Astrocyte (in vitro differentiated cells and primary cell): ENCODE data around the gene HNRNPM. TPM values are rescaled to one million over a fixed set of nuclear protein-coding genes. Genes with fewer than 3 reads are reported as not detected.
A peak's percentile ranks its signal among the peaks of the same experiment; 100 is the strongest.
"Not testable (repeated sequence)": the region's sequence is repeated elsewhere in the genome, so short reads cannot be mapped to it uniquely, and the experiment has no call there.

Source experiments
- DNase-seq: peaks from one replicate; pipeline ENCODE4 v3.0.0-alpha.2; 2010; ENCODE audit warnings: low read depth
- FAIRE-seq: peaks from 2 replicates; lab custom pipeline; 2011; peaks lifted over from hg19 to GRCh38; lab: Jason Lieb, UNC
- H2AFZ ChIP-seq: 2 replicates; pipeline ENCODE4 v1.6.0; 2012; ENCODE audit warnings: low read depth, low read length, inconsistent platforms
- H3K27ac ChIP-seq: 2 replicates; pipeline ENCODE4 v1.5.1; 2011; ENCODE audit warnings: low read depth, low read length, inconsistent platforms
- H3K27me3 ChIP-seq: 2 replicates; pipeline ENCODE4 v1.6.0; 2011; ENCODE audit warnings: low read length, inconsistent platforms; ENCODE audit not compliant: insufficient read depth
- H3K36me3 ChIP-seq: 2 replicates; pipeline ENCODE4 v1.5.1; 2011; ENCODE audit warnings: low read length, inconsistent platforms; ENCODE audit not compliant: insufficient read depth
- H3K4me1 ChIP-seq: 2 replicates; pipeline ENCODE4 v1.5.1; 2011; ENCODE audit warnings: low read length, inconsistent platforms; ENCODE audit not compliant: insufficient read depth
- H3K4me2 ChIP-seq: 2 replicates; pipeline ENCODE4 v1.6.0; 2012; ENCODE audit warnings: low read length, inconsistent platforms
- H3K4me3 ChIP-seq: 2 replicates; pipeline ENCODE4 v1.5.1; 2011; ENCODE audit warnings: low read depth, mild to moderate bottlenecking, low read length, inconsistent platforms; ENCODE audit not compliant: insufficient read depth
- H3K79me2 ChIP-seq: 2 replicates; pipeline ENCODE4 v1.6.0; 2012; ENCODE audit warnings: mild to moderate bottlenecking, low read length, inconsistent platforms; ENCODE audit not compliant: insufficient read depth
- H3K9ac ChIP-seq: 2 replicates; pipeline ENCODE4 v1.6.0; 2012; ENCODE audit warnings: mild to moderate bottlenecking, low read length, inconsistent platforms
- H3K9me3 ChIP-seq: 2 replicates; pipeline ENCODE4 v1.5.1; 2012; ENCODE audit warnings: low read depth, mild to moderate bottlenecking, low read length, inconsistent platforms; ENCODE audit not compliant: insufficient read depth
- H4K20me1 ChIP-seq: 2 replicates; pipeline ENCODE4 v1.6.0; 2012; ENCODE audit warnings: low read length, inconsistent platforms; ENCODE audit not compliant: insufficient read depth
- H3K27ac Mint-ChIP-seq: one replicate; pipeline ENCODE4 v1.8.0; 2021; ENCODE audit warnings: mild to moderate bottlenecking, mixed read lengths; ENCODE audit not compliant: unreplicated experiment
- H3K27me3 Mint-ChIP-seq: one replicate; pipeline ENCODE4 v1.8.0; 2021; ENCODE audit warnings: low read depth, mixed read lengths; ENCODE audit not compliant: unreplicated experiment
- H3K36me3 Mint-ChIP-seq: one replicate; pipeline ENCODE4 v1.8.0; 2021; ENCODE audit warnings: low read depth, mixed read lengths; ENCODE audit not compliant: unreplicated experiment
- H3K4me1 Mint-ChIP-seq: one replicate; pipeline ENCODE4 v1.8.0; 2021; ENCODE audit warnings: low read depth, mixed read lengths; ENCODE audit not compliant: unreplicated experiment
- H3K4me3 Mint-ChIP-seq: one replicate; pipeline ENCODE4 v1.8.0; 2021; ENCODE audit warnings: mild to moderate bottlenecking, moderate library complexity, mixed read lengths; ENCODE audit not compliant: unreplicated experiment
- H3K9me3 Mint-ChIP-seq: one replicate; pipeline ENCODE4 v1.8.0; 2021; ENCODE audit warnings: mild to moderate bottlenecking, mixed read lengths; ENCODE audit not compliant: unreplicated experiment
- EZH2 ChIP-seq: IDR thresholded peaks from 2 replicates; pipeline ENCODE4 v1.6.1; 2012; ENCODE audit warnings: mild to moderate bottlenecking, low read length, inconsistent platforms; ENCODE audit not compliant: insufficient read depth
- total RNA-seq: library from RNA; stranded (reverse); gene quantifications from 2 replicates; pipeline ENCODE4 v1.2.1, GENCODE V29; 2021
- TF ChIP-seq, protein P1 (sequence below): IDR thresholded peaks from 2 replicates; pipeline ENCODE4 v1.5.1; 2011; ENCODE audit warnings: low read depth, mild to moderate bottlenecking, inconsistent platforms, low read length, moderate library complexity; ENCODE audit not compliant: insufficient read depth

Gene HNRNPM
- total RNA-seq, 1 donor from 2014 or later = 172 TPM

DNA sequence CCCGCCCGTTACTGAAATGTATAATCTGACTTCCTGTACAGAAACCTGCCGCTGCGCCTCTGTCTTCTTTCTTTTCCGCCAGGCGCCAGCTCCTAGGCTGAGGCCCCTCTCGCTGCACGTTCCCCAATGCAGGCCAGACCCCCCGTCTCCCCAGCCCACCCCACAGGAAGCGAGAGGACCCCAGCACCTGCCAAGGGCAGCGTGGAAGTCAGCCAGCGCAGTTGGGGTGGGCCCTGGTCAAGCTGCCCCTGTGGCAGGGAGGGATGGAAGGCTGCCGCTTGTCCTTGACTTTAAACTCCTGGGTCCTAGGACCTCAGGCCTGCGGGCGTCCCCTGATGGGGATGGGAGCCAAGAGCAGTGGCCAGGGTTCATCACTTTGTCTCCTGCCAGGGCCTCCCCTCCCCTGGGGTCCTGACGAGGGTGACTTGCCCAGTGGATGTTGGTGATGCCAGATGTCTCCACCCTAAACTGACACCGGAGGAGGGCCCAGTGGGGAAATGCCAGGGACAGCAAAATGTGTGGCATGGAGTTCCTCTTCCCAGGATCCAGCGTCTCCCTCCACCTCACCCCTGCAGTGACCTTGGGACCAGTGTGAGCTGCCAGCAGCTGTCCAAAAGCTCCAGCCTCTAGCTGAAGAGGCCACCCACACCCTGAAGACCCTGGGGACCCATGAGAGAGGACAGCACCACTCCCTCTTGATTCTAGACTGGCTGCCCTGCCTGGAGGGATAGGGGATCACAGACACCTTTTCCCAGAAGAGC lies 40.2 kb upstream of the HNRNPM start:
- no peaks in the 10 kb centered on the region for H3K9me3 Mint-ChIP-seq
- FAIRE-seq (no peak), DNase-seq (no peak)
- Histone ChIP-seq H3K4me3 (no peak overlapping the region), H3K27me3 (no peaks in the 10 kb centered on the region), H3K79me2 (peaks cover 8% of the 10 kb centered on the region), H4K20me1 (peaks cover 12% of the 10 kb centered on the region), H3K4me1 (no peaks in the 10 kb centered on the region), H3K27ac (no peak overlapping the region), H2AFZ (no peak overlapping the region), H3K9me3 (no peaks in the 10 kb centered on the region), H3K36me3 (peaks cover 3% of the 10 kb centered on the region), H3K9ac (no peak overlapping the region), H3K4me2 (no peak overlapping the region)
- no peak overlapping the region for H3K27ac Mint-ChIP-seq
- no peak for TF ChIP-seq EZH2
- TF ChIP-seq, protein P1, sequence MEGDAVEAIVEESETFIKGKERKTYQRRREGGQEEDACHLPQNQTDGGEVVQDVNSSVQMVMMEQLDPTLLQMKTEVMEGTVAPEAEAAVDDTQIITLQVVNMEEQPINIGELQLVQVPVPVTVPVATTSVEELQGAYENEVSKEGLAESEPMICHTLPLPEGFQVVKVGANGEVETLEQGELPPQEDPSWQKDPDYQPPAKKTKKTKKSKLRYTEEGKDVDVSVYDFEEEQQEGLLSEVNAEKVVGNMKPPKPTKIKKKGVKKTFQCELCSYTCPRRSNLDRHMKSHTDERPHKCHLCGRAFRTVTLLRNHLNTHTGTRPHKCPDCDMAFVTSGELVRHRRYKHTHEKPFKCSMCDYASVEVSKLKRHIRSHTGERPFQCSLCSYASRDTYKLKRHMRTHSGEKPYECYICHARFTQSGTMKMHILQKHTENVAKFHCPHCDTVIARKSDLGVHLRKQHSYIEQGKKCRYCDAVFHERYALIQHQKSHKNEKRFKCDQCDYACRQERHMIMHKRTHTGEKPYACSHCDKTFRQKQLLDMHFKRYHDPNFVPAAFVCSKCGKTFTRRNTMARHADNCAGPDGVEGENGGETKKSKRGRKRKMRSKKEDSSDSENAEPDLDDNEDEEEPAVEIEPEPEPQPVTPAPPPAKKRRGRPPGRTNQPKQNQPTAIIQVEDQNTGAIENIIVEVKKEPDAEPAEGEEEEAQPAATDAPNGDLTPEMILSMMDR = no peak
- H3K4me1 Mint-ChIP-seq = no peaks in the 10 kb centered on the region
- peaks cover 4% of the 10 kb centered on the region for H3K36me3 Mint-ChIP-seq
- H3K27me3 Mint-ChIP-seq = no peaks in the 10 kb centered on the region
- no peak overlapping the region for H3K4me3 Mint-ChIP-seq

DNA sequence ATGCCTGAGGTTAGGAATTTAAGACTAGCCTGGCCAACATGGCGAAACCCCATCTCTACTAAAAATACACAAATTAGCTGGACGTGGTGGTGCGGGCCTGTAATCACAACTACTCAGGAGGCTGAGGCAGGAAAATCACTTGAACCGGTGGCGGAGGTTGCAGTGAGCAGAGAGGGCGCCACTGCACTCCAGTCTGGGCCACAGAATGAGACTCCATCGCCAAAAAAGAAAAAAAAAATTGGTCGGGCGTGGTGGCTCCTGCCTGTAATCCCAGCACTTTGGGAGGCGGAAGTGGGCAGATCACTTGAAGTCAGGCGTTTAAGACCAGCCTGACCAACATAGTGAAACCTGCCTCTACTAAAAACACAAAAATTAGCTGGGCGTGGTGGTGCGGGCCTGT lies 34.1 kb upstream of the HNRNPM start:
- H2AFZ ChIP-seq, H3K36me3 Mint-ChIP-seq, H3K4me2 ChIP-seq, H4K20me1 ChIP-seq, H3K4me1 Mint-ChIP-seq, H3K27me3 Mint-ChIP-seq, DNase-seq, H3K9me3 ChIP-seq, H3K27ac Mint-ChIP-seq, H3K9ac ChIP-seq, H3K4me3 Mint-ChIP-seq, H3K4me1 ChIP-seq, H3K27ac ChIP-seq, H3K79me2 ChIP-seq, H3K27me3 ChIP-seq, FAIRE-seq, H3K4me3 ChIP-seq, H3K36me3 ChIP-seq, H3K9me3 Mint-ChIP-seq: not testable (repeated sequence)

DNA sequence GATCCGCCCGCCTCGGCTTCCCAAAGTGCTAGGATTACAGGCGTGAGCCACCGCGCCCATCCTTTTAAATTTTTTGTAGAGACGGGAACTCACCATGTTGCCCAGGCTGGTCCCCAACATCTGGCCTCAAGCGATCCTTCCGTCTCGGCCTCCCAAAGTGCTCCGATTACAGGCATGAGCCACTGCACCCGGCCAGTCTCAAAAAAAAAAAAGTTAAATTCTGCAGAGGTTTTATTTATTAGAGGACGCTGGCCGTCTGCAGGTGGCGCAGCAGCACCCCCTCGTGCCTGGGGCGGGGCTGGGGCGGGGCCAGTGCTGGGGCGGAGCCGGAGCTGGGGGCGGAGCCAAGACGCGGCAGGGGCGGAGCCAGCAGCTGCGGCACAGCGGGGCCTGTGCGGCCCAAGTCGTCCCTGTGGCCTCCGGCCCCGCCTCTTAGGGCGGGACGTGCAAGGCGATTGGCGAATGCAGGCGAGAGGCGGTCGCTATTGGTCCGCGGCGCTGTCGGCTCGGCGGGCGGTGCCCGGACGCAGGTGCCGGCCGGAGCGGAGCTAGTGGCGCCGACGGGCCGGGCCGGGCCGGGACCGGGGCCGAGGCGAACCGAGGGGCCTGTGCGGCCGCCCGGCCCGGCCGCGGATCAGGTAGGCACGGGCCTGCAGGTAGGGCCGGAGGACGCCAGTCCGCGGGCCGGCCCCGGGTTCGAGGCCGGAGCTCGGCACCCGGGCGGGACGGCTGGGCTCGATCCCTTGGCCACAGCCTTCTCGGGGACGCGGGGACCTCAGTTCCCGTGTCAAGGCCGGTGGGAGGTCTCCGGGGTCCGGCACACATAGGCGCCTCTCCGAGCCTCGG lies 31.8 kb upstream of the HNRNPM start, which contains the start of gene MARCHF2:
MARCHF2 (plus strand) TSS at position 523 of the 846 bp plus-strand sequence. CDS start 8,536 bp downstream, outside the sequence.
- H3K4me3 ChIP-seq = peak within 1 kb of the TSS; percentile 71
- no peaks in the 10 kb centered on the region for H3K27me3 ChIP-seq
- H3K27ac ChIP-seq = no peak within 1 kb of the TSS
- peaks cover 6% of the 10 kb centered on the region for H3K4me1 ChIP-seq
- peak within 1 kb of the TSS; percentile 89 for H3K4me2 ChIP-seq
- H2AFZ ChIP-seq = peak within 1 kb of the TSS; percentile 74
- Mint-ChIP-seq H3K27ac (no peak within 1 kb of the TSS), H3K4me3 (peak within 1 kb of the TSS; percentile 80), H3K36me3 (peaks cover 2% of the 10 kb centered on the region), H3K4me1 (peaks cover 4% of the 10 kb centered on the region), H3K27me3 (no peaks in the 10 kb centered on the region), H3K9me3 (no peaks in the 10 kb centered on the region)
- FAIRE-seq = no peak
- TF ChIP-seq, protein P1 = peak; percentile 29
- no peak for TF ChIP-seq EZH2
- H3K79me2 ChIP-seq = no peaks in the 10 kb centered on the region
- H3K9me3 ChIP-seq = no peaks in the 10 kb centered on the region
- H3K9ac ChIP-seq = peak within 1 kb of the TSS; percentile 77
- DNase-seq = peak; percentile 82
- H4K20me1 ChIP-seq = no peaks in the 10 kb centered on the region
- H3K36me3 ChIP-seq = no peaks in the 10 kb centered on the region
